HepG2 (cell line): ENCODE data around the gene PDS5B.
"Not testable (repeated sequence)": the region's sequence is repeated elsewhere in the genome, so short reads cannot be mapped to it uniquely, and the experiment has no call there.

Experiments
- SIX1 ChIP-seq: sonication (generic); formaldehyde crosslinking; IDR thresholded peaks from 2 replicates; pipeline ENCODE4 v1.4.0; 2020; ENCODE audit warnings: missing genetic modification reagents, borderline replicate concordance
- TF ChIP-seq, protein P1 (sequence below): IDR thresholded peaks from 2 replicates; pipeline ENCODE4 v1.6.1; 2016; ENCODE audit warnings: low read depth, borderline replicate concordance

DNA sequence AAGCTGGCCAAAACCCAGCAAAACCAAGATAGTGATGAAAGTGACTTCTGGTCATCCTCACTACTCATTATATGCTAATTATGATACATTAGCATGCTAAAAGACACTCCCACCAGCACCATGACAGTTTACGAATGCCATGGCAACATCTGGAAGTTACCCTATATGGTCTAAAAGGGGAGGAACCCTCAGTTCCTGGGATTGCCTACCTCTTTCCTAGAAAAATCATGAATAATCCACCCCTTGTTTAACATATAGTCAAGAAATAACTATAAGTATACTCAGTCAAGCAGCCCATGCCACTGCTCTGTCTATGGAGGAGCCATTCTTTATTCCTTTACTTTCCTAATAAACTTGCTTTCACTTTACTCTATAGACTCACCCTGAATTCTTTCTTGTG lies 25.4 kb upstream of the PDS5B start:
- TF ChIP-seq, protein P1, sequence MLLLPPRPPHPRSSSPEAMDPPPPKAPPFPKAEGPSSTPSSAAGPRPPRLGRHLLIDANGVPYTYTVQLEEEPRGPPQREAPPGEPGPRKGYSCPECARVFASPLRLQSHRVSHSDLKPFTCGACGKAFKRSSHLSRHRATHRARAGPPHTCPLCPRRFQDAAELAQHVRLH (CRISPR knock-in tag), result not testable (repeated sequence)
- TF ChIP-seq SIX1 (CRISPR knock-in tag), result not testable (repeated sequence)
